SH-SY5Y (cell line): ENCODE measurements around the gene SOX10.

Experiments used
- GATA2 ChIP-seq: IDR thresholded peaks from 2 replicates; pipeline ENCODE4 v1.6.1; 2011; ENCODE audit warnings: mild to moderate bottlenecking, low read depth, low read length
- GATA3 ChIP-seq: IDR thresholded peaks from 2 replicates; pipeline ENCODE4 v1.6.1; 2011; ENCODE audit warnings: low read depth, mild to moderate bottlenecking, low read length, moderate library complexity

- TF ChIP-seq GATA3, result no peak
- no peak for TF ChIP-seq GATA2
These were observed 43.1 kb upstream of the SOX10 start for GRCh38 chr22:38027487-38027886.
